Activated naive CD4-positive, alpha-beta T cell treated with anti-CD3 and anti-CD28 coated beads, Interleukin-2, amount 50 U/mL, for 72 hours (primary cell): ENCODE measurements around the gene CFTR. TPM values are rescaled to one million over a fixed set of nuclear protein-coding genes. Genes with fewer than 3 reads are reported as not detected.

Source experiments
- ATAC-seq, 2 donors: fragments of 150-1000 bp; cut with Tn5 transposase; 2 replicates each; pipeline ENCODE4 v1.10.0; 2021; ENCODE audit warnings: mild to moderate bottlenecking in 2 of 2, moderate library complexity in 2 of 2
- DNase-seq, 2 donors: peaks; one replicate each; pipeline ENCODE4 v3.0.0; 2021 to 2022; ENCODE audit warnings: low spot score in 2 of 2
- H3K27ac Mint-ChIP-seq, 2 donors: one replicate each; pipeline ENCODE4 v1.8.0; 2022; ENCODE audit warnings: mild to moderate bottlenecking in 2 of 2, mixed read lengths in 2 of 2
- H3K36me3 Mint-ChIP-seq, 2 donors: one replicate each; pipeline ENCODE4 v1.8.0; 2022; ENCODE audit warnings: mixed read lengths in 2 of 2
- H3K9me3 Mint-ChIP-seq, 2 donors: one replicate each; pipeline ENCODE4 v1.8.0; 2022; ENCODE audit warnings: mixed read lengths in 2 of 2
- total RNA-seq, 2 donors: library from RNA; stranded (reverse); gene quantifications; one replicate each; pipeline ENCODE4 v1.2.3, GENCODE V29; 2022

CFTR gene
- total RNA-seq, 2 donors from 2014 or later, result not detected

- H3K36me3 Mint-ChIP-seq, result no peaks in the 10 kb centered on the region
- no peak for DNase-seq
- ATAC-seq, result no peak
- no peak overlapping the region for H3K27ac Mint-ChIP-seq
- peaks cover 0 to 6% of the 10 kb centered on the region in 2 donors for H3K9me3 Mint-ChIP-seq
Observed at GRCh38 chr7:117606132-117606531, 126.3 kb downstream of the CFTR start.

DNA sequence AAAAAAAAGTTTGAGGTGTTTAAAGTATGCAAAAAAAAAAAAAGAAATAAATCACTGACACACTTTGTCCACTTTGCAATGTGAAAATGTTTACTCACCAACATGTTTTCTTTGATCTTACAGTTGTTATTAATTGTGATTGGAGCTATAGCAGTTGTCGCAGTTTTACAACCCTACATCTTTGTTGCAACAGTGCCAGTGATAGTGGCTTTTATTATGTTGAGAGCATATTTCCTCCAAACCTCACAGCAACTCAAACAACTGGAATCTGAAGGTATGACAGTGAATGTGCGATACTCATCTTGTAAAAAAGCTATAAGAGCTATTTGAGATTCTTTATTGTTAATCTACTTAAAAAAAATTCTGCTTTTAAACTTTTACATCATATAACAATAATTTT lies 130.6 kb downstream of the CFTR start:
- H3K36me3 Mint-ChIP-seq, result no peaks in the 10 kb centered on the region
- peaks cover 0 to 5% of the 10 kb centered on the region in 2 donors for H3K9me3 Mint-ChIP-seq
- H3K27ac Mint-ChIP-seq, result no peak overlapping the region
- no peak for ATAC-seq
- DNase-seq, result no peak

DNA sequence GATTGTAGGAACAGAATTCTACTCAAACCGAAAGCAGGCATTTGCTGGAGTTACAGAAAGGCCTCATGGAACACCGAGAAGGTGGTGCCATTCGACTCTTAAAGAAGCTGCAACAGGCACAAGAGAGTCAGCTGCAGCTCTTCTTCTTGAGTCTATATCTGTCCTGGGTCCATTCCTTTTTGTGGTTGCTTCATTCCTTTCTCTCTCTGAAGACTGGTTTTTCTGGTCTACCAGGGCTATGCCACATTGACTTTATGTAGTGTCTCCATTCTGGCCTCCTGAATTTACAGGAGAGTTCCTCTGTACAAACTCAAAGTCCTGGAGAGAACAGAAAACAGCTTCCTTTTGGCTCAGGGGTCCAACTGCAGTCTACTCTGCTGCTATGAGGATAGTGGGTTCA lies 132.8 kb downstream of the CFTR start:
- Mint-ChIP-seq H3K36me3 (no peaks in the 10 kb centered on the region), H3K27ac (no peak overlapping the region), H3K9me3 (peaks cover 0 to 2% of the 10 kb centered on the region in 2 donors)
- DNase-seq, result no peak
- no peak for ATAC-seq

GRCh38 chr7:117616694-117617093 lies 136.9 kb downstream of the CFTR start:
- Mint-ChIP-seq H3K27ac (no peak overlapping the region), H3K9me3 (peaks cover 0 to 10% of the 10 kb centered on the region in 2 donors), H3K36me3 (no peaks in the 10 kb centered on the region)
- ATAC-seq, result no peak
- DNase-seq, result no peak

- DNase-seq, result no peak
- no peaks in the 10 kb centered on the region for H3K36me3 Mint-ChIP-seq
- peaks cover 0 to 10% of the 10 kb centered on the region in 2 donors for H3K9me3 Mint-ChIP-seq
- H3K27ac Mint-ChIP-seq, result no peak overlapping the region
- ATAC-seq, result no peak
Observed at GRCh38 chr7:117619681-117620080, 139.9 kb downstream of the CFTR start.

GRCh38 chr7:117621075-117621618 lies 141.3 kb downstream of the CFTR start:
- no peak overlapping the region for H3K27ac Mint-ChIP-seq
- H3K36me3 Mint-ChIP-seq, result no peaks in the 10 kb centered on the region
- no peak for ATAC-seq
- no peak for DNase-seq
- peaks cover 0 to 10% of the 10 kb centered on the region in 2 donors for H3K9me3 Mint-ChIP-seq

DNA sequence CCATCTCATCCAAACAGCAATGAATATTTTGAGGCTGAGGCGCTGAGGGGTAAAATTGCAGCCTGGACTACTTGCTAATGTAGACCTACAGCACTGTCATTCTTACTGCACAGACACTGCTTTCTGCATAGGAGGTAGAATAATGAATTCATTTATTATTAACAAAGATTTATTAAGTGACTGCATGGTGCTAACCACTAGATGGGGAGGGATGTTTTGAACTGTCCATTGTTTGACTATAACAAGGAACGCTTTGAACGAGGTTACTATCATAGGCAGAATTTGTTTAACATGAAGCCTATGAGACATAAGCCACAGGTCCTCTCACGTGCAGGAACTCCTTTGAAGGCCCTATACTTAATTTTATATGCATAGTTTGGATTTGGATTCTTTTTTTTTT lies 143.8 kb downstream of the CFTR start:
- ATAC-seq (no peak), DNase-seq (no peak)
- H3K9me3 Mint-ChIP-seq, result peaks cover 0 to 5% of the 10 kb centered on the region in 2 donors
- H3K27ac Mint-ChIP-seq, result no peak overlapping the region
- no peaks in the 10 kb centered on the region for H3K36me3 Mint-ChIP-seq

DNA sequence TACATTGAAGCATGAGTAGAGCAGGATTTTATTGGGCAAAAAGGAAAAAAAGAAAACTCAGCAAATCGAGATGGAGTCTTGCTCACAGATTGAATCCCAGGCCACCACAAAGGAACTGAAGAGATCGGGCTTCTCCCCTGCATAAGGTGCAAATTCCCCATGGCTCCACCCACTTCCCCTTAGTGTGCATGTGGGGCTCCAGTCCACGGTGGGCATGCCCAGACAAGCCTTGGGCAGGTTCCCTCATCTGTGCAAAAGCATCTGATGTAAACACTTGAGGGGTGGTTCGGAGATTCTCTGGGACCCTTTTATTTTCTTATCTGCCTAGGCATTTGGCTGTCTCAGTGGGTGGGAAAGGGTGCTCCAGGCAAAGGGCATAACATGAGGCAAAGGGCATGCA lies 150.7 kb downstream of the CFTR start:
- Mint-ChIP-seq H3K27ac (peak overlapping the region in 1 of 2 donors; percentile 58), H3K36me3 (no peaks in the 10 kb centered on the region), H3K9me3 (peaks cover 5 to 13% of the 10 kb centered on the region in 2 donors)
- no peak for DNase-seq
- ATAC-seq, result no peak

GRCh38 chr7:117630907-117631564 lies 151.2 kb downstream of the CFTR start:
- H3K9me3 Mint-ChIP-seq, result peaks cover 5 to 13% of the 10 kb centered on the region in 2 donors
- ATAC-seq (no peak), DNase-seq (no peak)
- H3K27ac Mint-ChIP-seq, result peak overlapping the region in 1 of 2 donors; percentile 58
- H3K36me3 Mint-ChIP-seq, result no peaks in the 10 kb centered on the region

- ATAC-seq (no peak), DNase-seq (no peak)
- Mint-ChIP-seq H3K36me3 (no peaks in the 10 kb centered on the region), H3K27ac (no peak overlapping the region), H3K9me3 (peaks cover 5 to 13% of the 10 kb centered on the region in 2 donors)
Observed at GRCh38 chr7:117631652-117632051, 151.8 kb downstream of the CFTR start.

DNA sequence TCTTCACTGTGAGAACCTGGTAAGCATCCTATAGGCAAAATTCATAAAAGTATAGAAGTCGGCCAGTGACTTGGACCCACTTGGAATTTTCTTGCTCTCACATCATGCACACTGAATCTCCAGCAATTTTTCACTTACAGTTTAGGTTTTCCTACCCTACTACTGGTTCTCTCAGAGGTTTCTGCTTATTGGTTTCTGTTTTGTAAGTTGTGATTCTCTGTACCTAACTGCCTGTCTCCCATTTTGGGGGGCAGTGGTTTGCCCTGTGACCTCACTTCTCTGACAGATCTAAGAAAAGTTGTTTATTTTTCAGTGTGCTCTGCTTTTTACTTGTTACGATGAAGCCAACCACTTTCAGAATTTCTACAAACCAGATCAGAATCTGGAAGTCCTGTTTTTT lies 158.1 kb downstream of the CFTR start:
- ATAC-seq (no peak), DNase-seq (no peak)
- no peaks in the 10 kb centered on the region for H3K9me3 Mint-ChIP-seq
- no peak overlapping the region for H3K27ac Mint-ChIP-seq
- H3K36me3 Mint-ChIP-seq, result no peaks in the 10 kb centered on the region

DNA sequence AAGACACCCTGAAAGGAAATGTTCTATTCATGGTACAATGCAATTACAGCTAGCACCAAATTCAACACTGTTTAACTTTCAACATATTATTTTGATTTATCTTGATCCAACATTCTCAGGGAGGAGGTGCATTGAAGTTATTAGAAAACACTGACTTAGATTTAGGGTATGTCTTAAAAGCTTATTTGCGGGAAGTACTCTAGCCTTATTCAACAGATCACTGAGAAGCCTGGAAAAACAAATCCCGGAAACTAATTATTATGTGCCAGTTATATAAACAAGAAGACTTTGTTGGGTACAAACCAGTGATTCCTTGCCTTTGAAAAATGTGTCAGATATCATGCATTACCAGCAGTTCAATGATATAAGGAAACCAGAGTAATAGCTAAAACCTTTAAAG lies 160.1 kb downstream of the CFTR start:
- no peaks in the 10 kb centered on the region for H3K9me3 Mint-ChIP-seq
- H3K27ac Mint-ChIP-seq, result no peak overlapping the region
- DNase-seq (no peak), ATAC-seq (no peak)
- no peaks in the 10 kb centered on the region for H3K36me3 Mint-ChIP-seq

- ATAC-seq (no peak), DNase-seq (no peak)
- Mint-ChIP-seq H3K9me3 (no peaks in the 10 kb centered on the region), H3K27ac (no peak overlapping the region), H3K36me3 (no peaks in the 10 kb centered on the region)
Observed at GRCh38 chr7:117640465-117640864, 160.6 kb downstream of the CFTR start.

- no peak for DNase-seq
- no peak for ATAC-seq
- peaks cover 6 to 11% of the 10 kb centered on the region in 2 donors for H3K9me3 Mint-ChIP-seq
- peaks cover 0 to 4% of the 10 kb centered on the region in 2 donors for H3K36me3 Mint-ChIP-seq
- no peak overlapping the region for H3K27ac Mint-ChIP-seq
Observed at GRCh38 chr7:117645481-117646165, 165.8 kb downstream of the CFTR start.

DNA sequence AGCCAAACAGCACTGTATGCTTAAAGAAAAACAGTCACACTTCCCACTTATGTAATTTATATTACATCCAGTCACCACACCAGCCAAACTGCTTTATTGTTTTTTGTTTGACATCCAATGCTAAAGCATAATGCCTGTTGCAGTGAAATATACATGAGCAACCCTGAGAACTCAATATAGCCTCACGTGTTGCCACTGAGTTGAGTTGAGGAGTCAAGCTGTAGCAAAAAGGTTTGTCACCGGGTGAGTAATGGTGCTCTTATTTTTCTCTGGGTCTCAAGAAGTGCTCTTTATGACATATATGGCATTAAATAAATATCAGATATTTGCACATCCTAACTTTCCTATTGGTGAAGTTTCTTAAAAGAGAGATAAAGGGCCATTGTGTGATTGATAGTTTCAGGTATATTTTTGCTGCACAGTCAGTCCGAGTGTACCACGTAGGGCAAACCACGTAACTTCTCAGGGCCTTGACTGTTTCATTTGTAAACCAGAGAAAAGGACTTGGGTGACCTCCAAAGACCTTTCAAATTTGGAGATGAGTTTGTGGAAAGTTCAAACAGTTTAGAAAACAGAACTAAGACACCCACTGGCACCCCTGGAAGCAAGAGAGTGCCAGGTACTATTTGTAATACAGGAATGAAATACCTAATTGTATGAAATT lies 168.5 kb downstream of the CFTR start:
- ATAC-seq (no peak), DNase-seq (no peak)

GRCh38 chr7:117652943-117653680 lies 173.3 kb downstream of the CFTR start:
- Mint-ChIP-seq H3K27ac (no peak overlapping the region), H3K9me3 (peaks cover 13 to 21% of the 10 kb centered on the region in 2 donors), H3K36me3 (peaks cover 0 to 4% of the 10 kb centered on the region in 2 donors)
- DNase-seq (no peak), ATAC-seq (no peak)

More for the DNA sequence above, 168.5 kb downstream of the CFTR start:
- Mint-ChIP-seq H3K27ac (no peak overlapping the region), H3K9me3 (peaks cover 6 to 11% of the 10 kb centered on the region in 2 donors), H3K36me3 (peaks cover 0 to 4% of the 10 kb centered on the region in 2 donors)
